Aorta (tissue), 5 donors: ENCODE data around the gene IL5. TPM values are rescaled to one million over a fixed set of nuclear protein-coding genes. Genes with fewer than 3 reads are reported as not detected.
"Not testable (repeated sequence)": the region's sequence is repeated elsewhere in the genome, so short reads cannot be mapped to it uniquely, and the experiment has no call there.

ENCODE experiments used
- ATAC-seq: fragments of 200-7000 bp; cut with Tn5 transposase; one replicate; pipeline ENCODE4 v1.9.1; 2022; ENCODE audit warnings: moderate library complexity; ENCODE audit not compliant: low FRiP score
- DNase-seq, 2 donors: peaks; one replicate each; pipeline ENCODE4 v3.0.0-alpha.2; 2020
- H3K27ac ChIP-seq, 2 donors: one replicate each; pipeline ENCODE4 v1.5.1; 2013; ENCODE audit warnings: low read length in 2 of 2, mild to moderate bottlenecking in 2 of 2, moderate library complexity in 2 of 2, control low read depth in 1 of 2, inconsistent platforms in 1 of 2, low read depth in 1 of 2
- H3K27me3 ChIP-seq, 2 donors: one replicate each; pipeline ENCODE4 v1.6.1; 2013; ENCODE audit warnings: control low read depth in 1 of 2, low read length in 1 of 2, mild to moderate bottlenecking in 1 of 2, moderate library complexity in 1 of 2; ENCODE audit not compliant: insufficient read depth in 2 of 2, control insufficient read depth in 1 of 2
- H3K36me3 ChIP-seq, 2 donors: one replicate each; pipeline ENCODE4 v1.6.1; 2013; ENCODE audit warnings: control low read depth in 1 of 2, low read length in 1 of 2, mild to moderate bottlenecking in 1 of 2; ENCODE audit not compliant: insufficient read depth in 2 of 2, control insufficient read depth in 1 of 2
- H3K4me1 ChIP-seq, 2 donors: one replicate each; pipeline ENCODE4 v1.6.1; 2013; ENCODE audit warnings: low read length in 2 of 2, control low read depth in 1 of 2, mild to moderate bottlenecking in 1 of 2, moderate library complexity in 1 of 2; ENCODE audit not compliant: insufficient read depth in 2 of 2, control insufficient read depth in 1 of 2
- H3K4me3 ChIP-seq, 2 donors: one replicate each; pipeline ENCODE4 v1.5.1; 2013; ENCODE audit warnings: low read length in 2 of 2, control low read depth in 1 of 2, mild to moderate bottlenecking in 1 of 2
- H3K9me3 ChIP-seq: one replicate; pipeline ENCODE4 v1.6.1; 2013; ENCODE audit warnings: mild to moderate bottlenecking, low read length; ENCODE audit not compliant: control insufficient read depth
- WGBS, 2 donors: extraction: QIAGEN DNeasy Blood & Tissue Kit; methylation state at CpG; one replicate each; pipeline ENCODE4 v1.1.7; 2013; 5-methylcytosine and 5-hydroxymethylcytosine counted together
- intact Hi-C, 2 donors: fragments of 100-400 bp; cut with DNase I; formaldehyde crosslinking; loops; one replicate each; pipeline versions ENCODE4 v1.14.2 to v1.15.0; 2022
- polyA plus RNA-seq, 2 donors: library from polyadenylated mRNA; stranded (reverse); fragments of 200-250 nt; gene quantifications; one replicate each; pipeline ENCODE4 v1.2.3, GENCODE V29; 2013
- total RNA-seq, 2 donors: library from RNA; stranded (reverse); fragmentation: NEBNext Ultra II Directional; extraction: Animal tissue kit (Norgen Biotek cat#: 25700); gene quantifications; one replicate each; pipeline ENCODE4 v1.2.1, GENCODE V29; 2021
- donor health status: healthy with polysubstance abuse.
- donor health status: Bipolar disorder and iron deficiency.
- donor health status: DM: no; HTN: no; CAD: no.
- donor health status: DM: no; HTN: no; CAD: no.
- donor health status: DM: yes; HTN: yes; CAD: no.

IL5 gene
- total and polyA plus RNA-seq, 4 donors = not detected

- H3K9me3 ChIP-seq = no peaks in the 10 kb centered on the region
- H3K36me3 ChIP-seq = no peaks in the 10 kb centered on the region
- no peak overlapping the region for H3K27ac ChIP-seq
- H3K4me1 ChIP-seq = no peaks in the 10 kb centered on the region
- no peak overlapping the region for H3K4me3 ChIP-seq
- H3K27me3 ChIP-seq = no peaks in the 10 kb centered on the region
- 44% methylated on average over 11 of the region's 11 CpGs for WGBS, 2 donors
- intact Hi-C loops = loop anchor here (10.0 kb wide), 2 partner anchors 178 to 188 kb away; no protein-coding TSS in a partner anchor
- ATAC-seq (peak; percentile 80), DNase-seq (no peak)
Measured at GRCh38 chr5:132526290-132526973, 16.9 kb downstream of the IL5 start.

GRCh38 chr5:132525299-132525724 is 18.0 kb downstream of the IL5 start:
- Histone ChIP-seq H3K27me3 (no peaks in the 10 kb centered on the region), H3K9me3 (no peaks in the 10 kb centered on the region), H3K4me3 (no peak overlapping the region), H3K27ac (no peak overlapping the region), H3K4me1 (no peaks in the 10 kb centered on the region), H3K36me3 (no peaks in the 10 kb centered on the region)
- DNase-seq (no peak), ATAC-seq (no peak)
- intact Hi-C loops = loop anchor here (10.0 kb wide), 2 partner anchors 179 to 189 kb away; no protein-coding TSS in a partner anchor

- not testable (repeated sequence) for ATAC-seq, H3K27me3 ChIP-seq, H3K36me3 ChIP-seq, H3K27ac ChIP-seq, DNase-seq, H3K4me3 ChIP-seq, H3K4me1 ChIP-seq, H3K9me3 ChIP-seq
- WGBS, 2 donors = 89 to 91% methylated on average over 5 of the region's 5 CpGs
- intact Hi-C loops = loop anchor here (10.0 kb wide), 2 partner anchors 180 to 190 kb away; no protein-coding TSS in a partner anchor
Measured at GRCh38 chr5:132524877-132525276, 18.4 kb downstream of the IL5 start.

- not testable (repeated sequence) for H3K27ac ChIP-seq, H3K36me3 ChIP-seq, H3K4me1 ChIP-seq, DNase-seq, H3K9me3 ChIP-seq, H3K27me3 ChIP-seq, H3K4me3 ChIP-seq, ATAC-seq
- intact Hi-C loops = loop anchor here (10.0 kb wide), 2 partner anchors 183 to 193 kb away; no protein-coding TSS in a partner anchor
- 70 to 85% methylated on average over 1 of the region's 1 CpG for WGBS, 2 donors
Measured at GRCh38 chr5:132522067-132522466, 21.3 kb downstream of the IL5 start.

- H3K4me3 ChIP-seq, ATAC-seq, H3K4me1 ChIP-seq, H3K9me3 ChIP-seq, H3K27me3 ChIP-seq, DNase-seq, intact Hi-C loops, H3K36me3 ChIP-seq, H3K27ac ChIP-seq: not testable (repeated sequence)
- 94 to 98% methylated on average over 11 to 23 of the region's 25 CpGs for WGBS, 2 donors
Measured at GRCh38 chr5:132513618-132514336, 29.5 kb downstream of the IL5 start.

- intact Hi-C loops = no loop called here
- Histone ChIP-seq H3K4me3 (no peak overlapping the region), H3K27ac (no peak overlapping the region), H3K4me1 (no peaks in the 10 kb centered on the region), H3K36me3 (no peaks in the 10 kb centered on the region), H3K27me3 (no peaks in the 10 kb centered on the region), H3K9me3 (no peaks in the 10 kb centered on the region)
- no peak for ATAC-seq
- DNase-seq = no peak
Measured at GRCh38 chr5:132510076-132510475, 33.2 kb downstream of the IL5 start.

GRCh38 chr5:132506094-132506692 is 37.1 kb downstream of the IL5 start:
- no peaks in the 10 kb centered on the region for H3K27me3 ChIP-seq
- no peak for DNase-seq
- no peaks in the 10 kb centered on the region for H3K36me3 ChIP-seq
- no peak overlapping the region for H3K4me3 ChIP-seq
- no peaks in the 10 kb centered on the region for H3K4me1 ChIP-seq
- 10 to 18% methylated on average over 1 of the region's 1 CpG for WGBS, 2 donors
- peak; percentile 68 for ATAC-seq
- no peaks in the 10 kb centered on the region for H3K9me3 ChIP-seq
- peak overlapping the region in 1 of 2 donors; percentile 2 for H3K27ac ChIP-seq
- intact Hi-C loops = no loop called here

GRCh38 chr5:132505641-132506040 is 37.7 kb downstream of the IL5 start:
- peak; percentile 36 for ATAC-seq
- peak overlapping the region; percentile 2 to 12 for H3K27ac ChIP-seq
- intact Hi-C loops = no loop called here

More at GRCh38 chr5:132505641-132506040, 37.7 kb downstream of the IL5 start:
- Histone ChIP-seq H3K4me3 (no peak overlapping the region), H3K4me1 (no peaks in the 10 kb centered on the region), H3K36me3 (no peaks in the 10 kb centered on the region), H3K27me3 (no peaks in the 10 kb centered on the region), H3K9me3 (no peaks in the 10 kb centered on the region)
- no peak for DNase-seq
- 11 to 20% methylated on average over 2 of the region's 2 CpGs for WGBS, 2 donors
